Neuronal stem cell (in vitro differentiated cells): Measurements from ENCODE around the gene NECTIN1.

ENCODE experiments used
- DNase-seq: peaks from one replicate; pipeline ENCODE4 v3.0.0-alpha.2; 2013; ENCODE audit warnings: low spot score
- H2AFZ ChIP-seq: one replicate; pipeline ENCODE4 v1.6.1; 2013; ENCODE audit warnings: mild to moderate bottlenecking, low read length, inconsistent platforms
- H2AK5ac ChIP-seq: 2 replicates; pipeline ENCODE4 v1.6.1; 2013; ENCODE audit warnings: low read depth, mild to moderate bottlenecking, inconsistent platforms, low read length, moderate library complexity, mixed read lengths
- H2BK120ac ChIP-seq: 2 replicates; pipeline ENCODE4 v1.6.1; 2013; ENCODE audit warnings: low read depth, mild to moderate bottlenecking, inconsistent platforms, low read length, moderate library complexity, mixed read lengths
- H2BK12ac ChIP-seq: one replicate; pipeline ENCODE4 v1.6.1; 2013; ENCODE audit warnings: low read length, inconsistent platforms
- H2BK15ac ChIP-seq: 2 replicates; pipeline ENCODE4 v1.6.1; 2013; ENCODE audit warnings: mild to moderate bottlenecking, low read length, inconsistent platforms, mixed read lengths
- H2BK5ac ChIP-seq: one replicate; pipeline ENCODE4 v1.6.1; 2013; ENCODE audit warnings: inconsistent platforms, mild to moderate bottlenecking, low read length, moderate library complexity
- H3K14ac ChIP-seq: one replicate; pipeline ENCODE4 v1.6.1; 2013; ENCODE audit warnings: low read length, inconsistent platforms
- H3K18ac ChIP-seq: 2 replicates; pipeline ENCODE4 v1.6.1; 2013; ENCODE audit warnings: low read length, inconsistent platforms
- H3K23ac ChIP-seq: 2 replicates; pipeline ENCODE4 v1.6.1; 2013; ENCODE audit warnings: low read depth, mild to moderate bottlenecking, mixed read lengths, low read length, inconsistent platforms; ENCODE audit not compliant: poor library complexity
- H3K27ac ChIP-seq: replicated peaks from 3 replicates; pipeline ENCODE4 v1.5.1; 2013; ENCODE audit warnings: low read length, inconsistent platforms
- H3K27me3 ChIP-seq, 3 experiments: 2 replicates each; pipeline ENCODE4 v1.6.1; 2013; ENCODE audit warnings: low read length in 3 of 3, mild to moderate bottlenecking in 2 of 3, inconsistent platforms in 1 of 3, low read depth in 1 of 3, mixed read lengths in 1 of 3, moderate library complexity in 1 of 3; ENCODE audit not compliant: control insufficient read depth in 3 of 3, insufficient read depth in 3 of 3
- H3K36me3 ChIP-seq, 2 donors: replicated peaks in 1 of 2; 2 replicates each; pipeline ENCODE4 v1.6.1; 2013; ENCODE audit warnings: low read length in 2 of 2; ENCODE audit not compliant: control insufficient read depth in 2 of 2, insufficient read depth in 2 of 2
- H3K4ac ChIP-seq: 2 replicates; pipeline ENCODE4 v1.6.1; 2013; ENCODE audit warnings: inconsistent platforms, mild to moderate bottlenecking, low read length, moderate library complexity
- H3K4me1 ChIP-seq, 2 donors: 1 replicate in 1 of 2; 2 replicates in 1 of 2; pipeline ENCODE4 v1.6.1; 2013; ENCODE audit warnings: low read length in 2 of 2, low read depth in 1 of 2; ENCODE audit not compliant: control insufficient read depth in 2 of 2, insufficient read depth in 1 of 2
- H3K4me2 ChIP-seq: one replicate; pipeline ENCODE4 v1.6.1; 2013; ENCODE audit warnings: mild to moderate bottlenecking, low read length, inconsistent platforms; ENCODE audit not compliant: insufficient read depth, poor library complexity, severe bottlenecking
- H3K4me3 ChIP-seq, 2 donors: 2 replicates each; pipeline ENCODE4 v1.5.1; 2013; ENCODE audit warnings: low read length in 2 of 2, mild to moderate bottlenecking in 2 of 2, inconsistent platforms in 1 of 2, moderate library complexity in 1 of 2
- H3K79me1 ChIP-seq: one replicate; pipeline ENCODE4 v1.6.1; 2013; ENCODE audit warnings: low read depth, mild to moderate bottlenecking, inconsistent platforms, low read length, moderate library complexity
- H3K9ac ChIP-seq: one replicate; pipeline ENCODE4 v1.6.1; 2013; ENCODE audit warnings: mild to moderate bottlenecking, low read depth, low read length, inconsistent platforms; ENCODE audit not compliant: poor library complexity
- H3K9me3 ChIP-seq, 2 donors: replicated peaks in 1 of 2; 2 replicates each; pipeline versions ENCODE3 to v1.6.1; 2013; ENCODE audit warnings: low read length in 2 of 2, mild to moderate bottlenecking in 2 of 2, inconsistent platforms in 1 of 2, low read depth in 1 of 2, mixed read lengths in 1 of 2, moderate library complexity in 1 of 2; ENCODE audit not compliant: control insufficient read depth in 2 of 2, insufficient read depth in 1 of 2
- H4K8ac ChIP-seq: one replicate; pipeline ENCODE4 v1.6.1; 2013; ENCODE audit warnings: low read depth, mild to moderate bottlenecking, inconsistent platforms, low read length, moderate library complexity
- H4K91ac ChIP-seq: one replicate; pipeline ENCODE4 v1.6.1; 2013; ENCODE audit warnings: low read length, low read depth, mild to moderate bottlenecking, inconsistent platforms; ENCODE audit not compliant: poor library complexity
- WGBS, 2 donors: extraction: QIAGEN DNeasy Blood & Tissue Kit; methylation state at CpG; one replicate each; pipeline ENCODE4 v1.1.7; 2013; ENCODE audit warnings: missing lambda C conversion rate in 2 of 2, mixed read lengths in 1 of 2; ENCODE audit not compliant: insufficient read length in 2 of 2, insufficient replicate concordance in 1 of 2; ENCODE audit errors: extremely low coverage in 2 of 2; 5-methylcytosine and 5-hydroxymethylcytosine counted together

Gene NECTIN1

GRCh38 chr11:119685111-119685746 lies 43.8 kb downstream of the NECTIN1 start:
- peak overlapping the region; percentile 65 for H3K9ac ChIP-seq
- no peak overlapping the region for H4K8ac ChIP-seq
- no peaks in the 10 kb centered on the region for H3K27me3 ChIP-seq

GRCh38 chr11:119684361-119685110 lies 44.5 kb downstream of the NECTIN1 start:
- H3K23ac ChIP-seq = peak overlapping the region; percentile 51
- DNase-seq = no peak
- H3K79me1 ChIP-seq = peaks cover 13% of the 10 kb centered on the region
- no CpG with 5 or more reads among the region's 15 CpGs for WGBS, 2 donors
- no peak overlapping the region for H4K91ac ChIP-seq
- no peak overlapping the region for H2AFZ ChIP-seq
- no peak overlapping the region for H2BK120ac ChIP-seq
- H2BK5ac ChIP-seq = peak overlapping the region; percentile 5
- H3K27me3 ChIP-seq = no peaks in the 10 kb centered on the region
- H3K4me3 ChIP-seq = no peak overlapping the region
- H2BK12ac ChIP-seq = no peak overlapping the region
- H3K9me3 ChIP-seq = no peaks in the 10 kb centered on the region
- H3K36me3 ChIP-seq = no peaks in the 10 kb centered on the region
- H3K14ac ChIP-seq = no peak overlapping the region
- peaks cover 27 to 50% of the 10 kb centered on the region in 2 donors for H3K4me1 ChIP-seq
- H3K4ac ChIP-seq = no peak overlapping the region
- H3K9ac ChIP-seq = no peak overlapping the region
- H4K8ac ChIP-seq = no peak overlapping the region
- H2AK5ac ChIP-seq = no peak overlapping the region
- H3K18ac ChIP-seq = peak overlapping the region; percentile 60
- H3K4me2 ChIP-seq = peak overlapping the region; percentile 12
- no peak overlapping the region for H3K27ac ChIP-seq
- peak overlapping the region; percentile 10 for H2BK15ac ChIP-seq

More at GRCh38 chr11:119685111-119685746, 43.8 kb downstream of the NECTIN1 start:
- Histone ChIP-seq H3K4me2 (no peak overlapping the region), H3K4me3 (no peak overlapping the region), H2BK15ac (peak overlapping the region; percentile 10), H3K79me1 (peaks cover 13% of the 10 kb centered on the region), H4K91ac (no peak overlapping the region), H2BK5ac (peak overlapping the region; percentile 5), H3K36me3 (no peaks in the 10 kb centered on the region), H3K14ac (peak overlapping the region; percentile 33), H3K9me3 (no peaks in the 10 kb centered on the region), H2BK12ac (no peak overlapping the region), H3K23ac (peak overlapping the region; percentile 51), H3K4ac (no peak overlapping the region), H2BK120ac (no peak overlapping the region), H2AFZ (no peak overlapping the region), H3K27ac (no peak overlapping the region), H3K18ac (peak overlapping the region; percentile 32), H2AK5ac (no peak overlapping the region), H3K4me1 (peaks cover 27 to 50% of the 10 kb centered on the region in 2 donors)
- no peak for DNase-seq
- no CpG with 5 or more reads among the region's 13 CpGs for WGBS, 2 donors

DNA sequence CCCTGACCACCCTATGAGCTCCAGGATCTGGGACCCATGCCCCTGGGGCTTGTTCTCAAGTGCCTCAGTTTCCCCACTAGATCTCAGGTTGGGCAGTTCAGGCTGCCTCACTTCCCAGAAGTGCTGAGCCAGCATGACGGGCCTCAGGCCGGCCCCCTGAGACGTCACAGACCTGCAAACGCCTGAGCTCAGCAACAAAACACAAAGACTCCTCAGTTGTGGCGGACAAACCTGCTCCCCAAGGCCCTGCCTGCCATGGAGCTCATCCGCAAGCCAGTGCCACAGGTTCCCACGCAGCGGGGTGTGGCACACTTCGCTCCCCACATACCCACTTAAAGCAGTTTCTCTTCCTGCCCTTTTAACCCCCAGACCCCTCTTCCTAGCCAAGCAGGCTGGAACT lies 45.2 kb downstream of the NECTIN1 start:
- H3K9me3 ChIP-seq = no peaks in the 10 kb centered on the region

DNA sequence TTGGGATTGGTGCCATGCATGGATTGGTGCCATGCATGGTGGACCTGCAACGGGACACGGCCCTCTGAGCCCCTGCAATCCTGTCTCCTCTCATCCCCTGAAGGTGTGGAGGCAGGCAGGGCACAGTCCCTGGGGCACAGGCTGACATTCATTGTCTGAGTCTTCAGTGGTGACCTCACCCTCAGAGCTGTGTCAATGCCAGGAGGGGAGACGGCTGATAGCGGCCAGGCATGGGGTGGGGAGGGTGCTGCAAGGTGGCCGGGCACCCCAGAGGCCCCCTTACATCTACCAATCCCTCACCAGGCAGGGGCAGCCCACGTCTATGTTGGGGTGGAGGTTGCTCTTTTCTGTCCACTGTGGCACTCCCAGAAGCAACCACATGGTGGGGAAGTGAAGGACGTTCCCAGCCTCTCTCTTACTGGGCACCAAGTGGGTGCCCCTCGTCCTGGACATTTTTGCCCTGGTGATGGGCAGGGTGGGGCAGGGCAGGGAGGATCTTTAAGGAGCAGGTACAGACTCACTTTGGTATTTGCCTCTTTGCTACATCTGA lies 47.6 kb downstream of the NECTIN1 start:
- no peak overlapping the region for H2AFZ ChIP-seq
- H3K18ac ChIP-seq = no peak overlapping the region
- H2BK5ac ChIP-seq = no peak overlapping the region
- H3K9me3 ChIP-seq = peaks cover 10 to 19% of the 10 kb centered on the region in 2 donors
- no peak overlapping the region for H2BK12ac ChIP-seq
- H2AK5ac ChIP-seq = no peak overlapping the region
- H3K4ac ChIP-seq = no peak overlapping the region
- H3K27me3 ChIP-seq = no peaks in the 10 kb centered on the region
- H4K8ac ChIP-seq = no peak overlapping the region
- H3K14ac ChIP-seq = no peak overlapping the region
- no peak overlapping the region for H2BK120ac ChIP-seq
- DNase-seq = no peak
- no peak overlapping the region for H3K4me3 ChIP-seq
- H3K23ac ChIP-seq = no peak overlapping the region
- no peak overlapping the region for H3K27ac ChIP-seq
- peaks cover 15 to 29% of the 10 kb centered on the region in 2 donors for H3K4me1 ChIP-seq
- no CpG with 5 or more reads among the region's 8 CpGs for WGBS, 2 donors
- no peak overlapping the region for H3K4me2 ChIP-seq
- no peak overlapping the region for H3K9ac ChIP-seq
- H3K36me3 ChIP-seq = peaks cover 21 to 22% of the 10 kb centered on the region in 2 donors
- H3K79me1 ChIP-seq = peaks cover 22% of the 10 kb centered on the region
- H4K91ac ChIP-seq = no peak overlapping the region
- no peak overlapping the region for H2BK15ac ChIP-seq

More for the DNA sequence above, 45.2 kb downstream of the NECTIN1 start:
- Histone ChIP-seq H3K18ac (peak overlapping the region; percentile 86), H3K4me2 (no peak overlapping the region), H4K91ac (no peak overlapping the region), H3K27me3 (no peaks in the 10 kb centered on the region), H3K36me3 (peaks cover 0 to 2% of the 10 kb centered on the region in 2 donors), H2BK120ac (no peak overlapping the region), H3K9ac (peak overlapping the region; percentile 4), H2AK5ac (no peak overlapping the region), H2BK15ac (no peak overlapping the region), H3K4me1 (peaks cover 27 to 45% of the 10 kb centered on the region in 2 donors), H3K4ac (no peak overlapping the region), H2AFZ (no peak overlapping the region), H3K79me1 (peaks cover 13% of the 10 kb centered on the region), H4K8ac (no peak overlapping the region), H3K23ac (no peak overlapping the region), H3K27ac (no peak overlapping the region), H3K14ac (no peak overlapping the region), H2BK5ac (peak overlapping the region; percentile 22), H2BK12ac (no peak overlapping the region), H3K4me3 (no peak overlapping the region)
- DNase-seq = no peak
- WGBS, 2 donors = no CpG with 5 or more reads among the region's 9 CpGs
